MM.1S (cell line): ENCODE measurements around the gene SS18L1.

ENCODE experiments used
- DNase-seq: peaks from one replicate; pipeline ENCODE4 v3.0.0-alpha.2; 2015
- H2AFZ ChIP-seq: fragments of 300-600 bp; sonication (generic); 2 replicates; pipeline ENCODE4 v1.6.0; 2016; ENCODE audit warnings: antibody characterized with exemption, low read length
- H3F3A ChIP-seq: fragments of 300-600 bp; sonication (generic); 2 replicates; pipeline ENCODE4 v1.6.1; 2016; ENCODE audit warnings: mild to moderate bottlenecking, antibody characterized with exemption, low read length, moderate library complexity, mixed read lengths; ENCODE audit not compliant: insufficient read depth
- H3K27ac ChIP-seq: fragments of 300-600 bp; sonication (generic); 2 replicates; pipeline ENCODE4 v1.5.1; 2016; ENCODE audit warnings: mild to moderate bottlenecking, low read length
- H3K27me3 ChIP-seq: fragments of 300-600 bp; sonication (generic); replicated peaks from 2 replicates; pipeline ENCODE4 v1.6.0; 2016; ENCODE audit warnings: low read length; ENCODE audit not compliant: insufficient read depth
- H3K36me3 ChIP-seq: fragments of 300-600 bp; sonication (generic); replicated peaks from 2 replicates; pipeline ENCODE4 v1.6.1; 2016; ENCODE audit warnings: mild to moderate bottlenecking, low read length, mixed read lengths; ENCODE audit not compliant: insufficient read depth
- H3K4me1 ChIP-seq: fragments of 300-600 bp; sonication (generic); 2 replicates; pipeline ENCODE4 v1.6.1; 2016; ENCODE audit warnings: low read length, mixed read lengths
- H3K4me2 ChIP-seq: fragments of 300-600 bp; sonication (generic); 2 replicates; pipeline ENCODE4 v1.6.0; 2016; ENCODE audit warnings: low read depth, low read length
- H3K4me3 ChIP-seq: fragments of 300-600 bp; sonication (generic); 2 replicates; pipeline ENCODE4 v1.5.1; 2016; ENCODE audit warnings: low read length, mixed read lengths
- H3K79me2 ChIP-seq: fragments of 300-600 bp; sonication (generic); 2 replicates; pipeline ENCODE4 v1.6.1; 2016; ENCODE audit warnings: mixed run types, low read length, mixed read lengths
- H3K9ac ChIP-seq: fragments of 300-600 bp; sonication (generic); 2 replicates; pipeline ENCODE4 v1.6.1; 2016; ENCODE audit warnings: low read length, mixed read lengths
- H3K9me2 ChIP-seq: fragments of 300-600 bp; sonication (generic); replicated peaks from 2 replicates; pipeline ENCODE4 v1.6.1; 2016; ENCODE audit warnings: mild to moderate bottlenecking, low read length, mixed read lengths; ENCODE audit not compliant: insufficient read depth
- H3K9me3 ChIP-seq: fragments of 300-600 bp; sonication (generic); replicated peaks from 2 replicates; pipeline ENCODE4 v1.6.1; 2016; ENCODE audit warnings: mild to moderate bottlenecking, low read length, mixed read lengths; ENCODE audit not compliant: insufficient read depth
- H4K20me1 ChIP-seq: fragments of 300-600 bp; sonication (generic); 2 replicates; pipeline ENCODE4 v1.6.1; 2016; ENCODE audit warnings: mild to moderate bottlenecking, low read length, moderate library complexity, mixed read lengths; ENCODE audit not compliant: insufficient read depth
- EZH2 ChIP-seq: fragments of 300-600 bp; sonication (generic); optimal IDR thresholded peaks from 2 replicates; pipeline ENCODE3; 2017; ENCODE audit warnings: low read depth, mild to moderate bottlenecking, antibody characterized with exemption, low read length, mixed read lengths
- EZH2phosphoT487 ChIP-seq: fragments of 300-600 bp; sonication (generic); IDR thresholded peaks from 2 replicates; pipeline ENCODE4 v1.6.1; 2018; ENCODE audit warnings: antibody characterized with exemption, low read length
- TF ChIP-seq, protein P1 (sequence below): fragments of 300-600 bp; sonication (generic); IDR thresholded peaks from 2 replicates; pipeline ENCODE4 v1.5.1; 2016; ENCODE audit warnings: antibody characterized with exemption, low read length, mixed read lengths

SS18L1 gene

DNA sequence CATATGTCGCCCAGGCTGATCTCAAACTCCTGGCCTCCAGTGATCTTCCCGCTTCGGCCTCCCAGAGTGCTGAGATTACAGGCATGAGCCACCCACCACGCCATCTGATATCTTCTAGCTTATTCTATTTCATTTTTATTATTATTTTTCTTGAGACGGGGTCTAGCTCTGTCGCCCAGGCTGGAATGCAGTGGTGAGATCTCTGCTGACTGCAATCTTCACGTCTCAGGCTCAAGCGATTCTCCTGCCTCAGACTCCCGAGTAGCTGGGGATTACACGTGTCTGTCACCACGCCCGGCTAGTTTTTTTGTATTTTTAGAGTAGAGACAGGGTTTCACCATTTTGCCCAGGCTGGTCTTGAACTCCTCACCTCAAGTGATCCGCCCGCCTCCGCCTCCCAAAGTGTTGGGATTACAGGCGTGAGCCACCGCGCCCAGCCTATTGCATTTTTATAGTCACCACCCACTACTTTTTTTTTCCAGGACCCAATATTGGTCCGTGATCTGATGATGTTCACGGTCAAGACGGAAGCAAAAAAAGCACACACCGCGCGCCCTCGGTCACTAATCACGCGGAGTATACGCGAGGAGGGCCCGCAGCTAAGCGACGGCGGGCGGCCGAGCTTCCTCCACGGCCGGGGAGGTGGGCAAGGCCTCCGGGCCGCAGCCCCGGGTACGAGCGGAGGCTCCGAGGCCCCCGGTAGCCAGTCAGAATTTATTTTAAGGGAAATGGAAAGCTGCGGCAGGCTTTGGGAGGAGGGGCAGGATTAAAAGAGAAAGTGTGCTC lies 22.4 kb upstream of the SS18L1 start:
- H2AFZ ChIP-seq: peak overlapping the region; percentile 73
- peaks cover 30% of the 10 kb centered on the region for H3K79me2 ChIP-seq
- H3K4me2 ChIP-seq: peak overlapping the region; percentile 85
- H3K27me3 ChIP-seq: peaks cover 11% of the 10 kb centered on the region; the same call in 1 of the 2 replicates
- H3K4me3 ChIP-seq: peak overlapping the region; percentile 77
- H3F3A ChIP-seq: peaks cover 6% of the 10 kb centered on the region; the same call in 1 of the 2 replicates
- no peaks in the 10 kb centered on the region for H3K9me2 ChIP-seq
- H3K9me3 ChIP-seq: no peaks in the 10 kb centered on the region
- H3K27ac ChIP-seq: peak overlapping the region; percentile 74; the same call in 1 of the 2 replicates
- H3K9ac ChIP-seq: peak overlapping the region; percentile 73
- peaks cover 4% of the 10 kb centered on the region; the same call in 1 of the 2 replicates for H3K36me3 ChIP-seq
- TF ChIP-seq EZH2 (no peak), EZH2phosphoT487 (no peak)
- TF ChIP-seq, protein P1, sequence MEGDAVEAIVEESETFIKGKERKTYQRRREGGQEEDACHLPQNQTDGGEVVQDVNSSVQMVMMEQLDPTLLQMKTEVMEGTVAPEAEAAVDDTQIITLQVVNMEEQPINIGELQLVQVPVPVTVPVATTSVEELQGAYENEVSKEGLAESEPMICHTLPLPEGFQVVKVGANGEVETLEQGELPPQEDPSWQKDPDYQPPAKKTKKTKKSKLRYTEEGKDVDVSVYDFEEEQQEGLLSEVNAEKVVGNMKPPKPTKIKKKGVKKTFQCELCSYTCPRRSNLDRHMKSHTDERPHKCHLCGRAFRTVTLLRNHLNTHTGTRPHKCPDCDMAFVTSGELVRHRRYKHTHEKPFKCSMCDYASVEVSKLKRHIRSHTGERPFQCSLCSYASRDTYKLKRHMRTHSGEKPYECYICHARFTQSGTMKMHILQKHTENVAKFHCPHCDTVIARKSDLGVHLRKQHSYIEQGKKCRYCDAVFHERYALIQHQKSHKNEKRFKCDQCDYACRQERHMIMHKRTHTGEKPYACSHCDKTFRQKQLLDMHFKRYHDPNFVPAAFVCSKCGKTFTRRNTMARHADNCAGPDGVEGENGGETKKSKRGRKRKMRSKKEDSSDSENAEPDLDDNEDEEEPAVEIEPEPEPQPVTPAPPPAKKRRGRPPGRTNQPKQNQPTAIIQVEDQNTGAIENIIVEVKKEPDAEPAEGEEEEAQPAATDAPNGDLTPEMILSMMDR: no peak
- H4K20me1 ChIP-seq: peaks cover 10% of the 10 kb centered on the region; the same call in 1 of the 2 replicates
- DNase-seq: no peak
- H3K4me1 ChIP-seq: peaks cover 22% of the 10 kb centered on the region

DNA sequence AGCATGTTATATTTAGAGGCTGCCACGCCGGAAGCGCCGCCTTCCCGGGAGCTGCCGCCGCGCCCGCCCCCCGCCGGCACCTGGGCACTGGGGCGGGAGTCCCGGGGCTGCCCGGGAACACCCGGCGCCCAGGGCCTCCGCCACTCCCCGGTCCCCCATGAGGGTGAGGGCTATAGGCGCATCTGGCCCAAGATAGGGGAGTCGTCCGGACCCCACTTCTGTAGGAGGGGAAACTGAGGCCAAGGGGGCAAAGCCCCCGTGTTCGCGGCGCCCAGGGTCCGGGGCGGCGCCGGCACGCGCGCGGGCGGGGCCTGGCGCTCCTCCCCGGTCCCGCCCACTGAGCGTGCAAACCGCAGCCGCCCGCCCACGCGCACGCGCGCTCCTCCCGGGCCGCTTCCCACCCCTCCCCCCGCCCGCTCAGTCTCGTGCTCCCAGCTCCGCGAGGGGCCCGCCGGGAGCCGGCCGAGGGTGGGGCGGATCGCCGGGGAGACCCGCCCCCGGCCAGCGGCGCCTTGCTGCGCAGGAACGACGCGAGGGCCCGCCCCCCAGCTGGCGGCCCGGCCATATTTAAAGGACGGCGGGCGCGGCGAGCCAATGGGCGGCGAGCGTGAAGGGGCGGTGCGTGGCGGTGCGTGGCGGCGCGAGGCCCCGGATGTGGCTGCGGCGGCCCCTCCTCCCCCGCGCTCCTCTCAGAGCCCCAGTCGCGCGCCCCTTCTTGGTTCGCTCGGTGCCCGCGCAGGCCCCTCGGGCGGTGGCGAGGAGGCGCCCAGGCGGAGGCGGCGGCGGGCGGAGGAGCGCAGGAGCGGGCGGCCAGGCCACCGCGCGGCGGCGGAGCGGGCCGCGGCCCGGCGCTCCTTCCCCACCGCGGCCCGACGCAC lies 21.6 kb upstream of the SS18L1 start, which contains the start of gene LSM14B:
LSM14B (plus strand) TSS at position 700 of the 878 bp plus-strand sequence. CDS start 192 bp downstream, outside the sequence.
- H3K36me3 ChIP-seq: peaks cover 4% of the 10 kb centered on the region; the same call in 1 of the 2 replicates
- H3K4me2 ChIP-seq: peak within 1 kb of the TSS; percentile 91
- peaks cover 10% of the 10 kb centered on the region; the same call in 1 of the 2 replicates for H4K20me1 ChIP-seq
- DNase-seq: peak; percentile 98
- TF ChIP-seq EZH2phosphoT487 (no peak), EZH2 (no peak)
- TF ChIP-seq, protein P1: no peak
- H3K4me3 ChIP-seq: peak within 1 kb of the TSS; percentile 77
- peaks cover 31% of the 10 kb centered on the region for H3K79me2 ChIP-seq
- H2AFZ ChIP-seq: peak within 1 kb of the TSS; percentile 73
- peaks cover 20% of the 10 kb centered on the region for H3K4me1 ChIP-seq
- H3K27ac ChIP-seq: peak within 1 kb of the TSS; percentile 74; the same call in 1 of the 2 replicates
- H3F3A ChIP-seq: peaks cover 6% of the 10 kb centered on the region; the same call in 1 of the 2 replicates
- no peaks in the 10 kb centered on the region for H3K9me3 ChIP-seq
- peaks cover 11% of the 10 kb centered on the region; the same call in 1 of the 2 replicates for H3K27me3 ChIP-seq
- H3K9ac ChIP-seq: peak within 1 kb of the TSS; percentile 73
- H3K9me2 ChIP-seq: no peaks in the 10 kb centered on the region

DNA sequence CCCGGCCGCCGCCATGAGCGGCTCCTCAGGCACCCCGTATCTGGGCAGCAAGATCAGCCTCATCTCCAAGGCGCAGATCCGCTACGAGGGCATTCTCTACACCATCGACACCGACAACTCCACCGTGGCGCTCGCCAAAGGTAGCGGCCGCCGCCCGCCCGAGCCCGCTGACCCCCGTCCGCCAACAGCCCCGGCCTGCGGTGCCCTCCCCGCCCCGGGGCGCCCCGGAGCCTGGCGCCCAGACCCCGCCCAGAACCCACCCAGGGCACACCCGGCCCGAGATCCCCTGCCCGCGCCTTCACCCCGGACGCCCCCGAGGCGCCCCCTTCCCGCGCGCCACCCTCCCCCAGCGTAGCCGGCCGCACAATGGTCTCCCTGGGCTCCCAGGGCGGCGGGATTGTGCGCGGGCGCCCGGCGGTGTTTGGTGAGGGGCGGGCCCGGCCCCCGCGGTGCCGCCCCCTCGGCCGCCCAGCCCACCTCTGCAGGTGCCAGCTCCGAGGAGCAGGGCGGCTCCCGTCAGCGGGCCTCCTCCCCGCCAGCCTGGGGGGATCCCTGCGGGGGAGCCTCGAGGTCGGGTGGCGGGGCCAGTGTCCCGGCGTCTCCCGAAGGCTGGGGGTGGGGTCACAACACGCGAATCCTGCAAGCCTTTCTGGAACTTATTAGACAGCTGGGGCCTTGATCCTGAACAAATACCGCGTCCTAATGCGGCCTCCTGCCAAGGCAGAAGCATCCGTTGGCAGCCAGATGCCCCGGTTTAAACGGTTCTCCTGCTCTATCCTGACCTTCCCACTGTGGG lies 20.7 kb upstream of the SS18L1 start:
- TF ChIP-seq, protein P1: no peak
- TF ChIP-seq EZH2phosphoT487: no peak
- TF ChIP-seq EZH2: no peak
- peaks cover 10% of the 10 kb centered on the region; the same call in 1 of the 2 replicates for H4K20me1 ChIP-seq
- peak overlapping the region; percentile 91; the same call in 1 of the 2 replicates for H3K4me2 ChIP-seq
- H3K4me1 ChIP-seq: peaks cover 11% of the 10 kb centered on the region
- no peak overlapping the region for H3K27ac ChIP-seq
- peak overlapping the region; percentile 53; the same call in 1 of the 2 replicates for H3K9ac ChIP-seq
- peaks cover 11% of the 10 kb centered on the region; the same call in 1 of the 2 replicates for H3K27me3 ChIP-seq
- H2AFZ ChIP-seq: no peak overlapping the region
- peaks cover 31% of the 10 kb centered on the region for H3K79me2 ChIP-seq
- peak overlapping the region; percentile 65 for H3K4me3 ChIP-seq
- H3K9me2 ChIP-seq: no peaks in the 10 kb centered on the region
- peaks cover 4% of the 10 kb centered on the region; the same call in 1 of the 2 replicates for H3K36me3 ChIP-seq
- DNase-seq: peak; percentile 58
- no peaks in the 10 kb centered on the region for H3K9me3 ChIP-seq
- peaks cover 6% of the 10 kb centered on the region; the same call in 1 of the 2 replicates for H3F3A ChIP-seq
